ENCODE data around the gene TANK. TPM values are rescaled to one million over a fixed set of nuclear protein-coding genes. Genes with fewer than 3 reads are reported as not detected.
A peak's percentile ranks its signal among the peaks of the same experiment; 100 is the strongest.

TANK gene
- total and polyA plus RNA-seq, 2 experiments from 2014 or later = 37.6 to 54.7 TPM

- H3K27me3 ChIP-seq = no peaks in the 10 kb centered on the region
- no peaks in the 10 kb centered on the region for H3K36me3 ChIP-seq (replicated peaks; ENCODE audit: insufficient read depth, low read depth)
- H2AFZ ChIP-seq = peak overlapping the region; percentile 19
- WGBS (ENCODE audit: low lambda C conversion rate, missing lambda C conversion rate) = 40% methylated on average over 4 of the region's 4 CpGs
- H3K79me2 ChIP-seq = no peaks in the 10 kb centered on the region
- no peaks in the 10 kb centered on the region for H4K20me1 ChIP-seq (ENCODE audit: insufficient read depth, poor library complexity, severe bottlenecking)
- H3K4me3 ChIP-seq = no peak overlapping the region
- H3K4me2 ChIP-seq = peak overlapping the region; percentile 59
- TF ChIP-seq CTCF (IDR thresholded peaks at IDR 0.05; ENCODE audit: poor library complexity) = no peak
- TF ChIP-seq EZH2 (IDR thresholded peaks at IDR 0.05; ENCODE audit: borderline replicate concordance) = no peak
- TF ChIP-seq EZH2phosphoT487 (IDR thresholded peaks at IDR 0.05; ENCODE audit: low read depth, severe bottlenecking, unreplicated experiment) = no peak
- no peaks in the 10 kb centered on the region for H3K9me2 ChIP-seq (replicated peaks; ENCODE audit: insufficient read depth)
- H3K27ac ChIP-seq = peak overlapping the region; percentile 31
- no peaks in the 10 kb centered on the region for H3K9me3 ChIP-seq (ENCODE audit: low read depth)
- peaks cover 21% of the 10 kb centered on the region for H3K4me1 ChIP-seq (ENCODE audit: insufficient read depth)
- no peak for DNase-seq (ENCODE audit: low spot score)
Observed at GRCh38 chr2:161135951-161136593, 24.2 kb upstream of the TANK start.

GRCh38 chr2:161136696-161137324, 23.4 kb upstream of the TANK start:
- Histone ChIP-seq H3K27me3 (no peaks in the 10 kb centered on the region), H3K4me1 (ENCODE audit: insufficient read depth) (peaks cover 21% of the 10 kb centered on the region), H3K27ac (peak overlapping the region; percentile 31), H2AFZ (peak overlapping the region; percentile 19), H3K9me3 (ENCODE audit: low read depth) (no peaks in the 10 kb centered on the region), H3K9me2 (replicated peaks; ENCODE audit: insufficient read depth) (no peaks in the 10 kb centered on the region), H3K79me2 (no peaks in the 10 kb centered on the region), H3K4me2 (peak overlapping the region; percentile 59), H3K4me3 (no peak overlapping the region), H4K20me1 (ENCODE audit: insufficient read depth, poor library complexity, severe bottlenecking) (no peaks in the 10 kb centered on the region), H3K36me3 (replicated peaks; ENCODE audit: insufficient read depth, low read depth) (no peaks in the 10 kb centered on the region)
- no peak for TF ChIP-seq CTCF (IDR thresholded peaks at IDR 0.05; ENCODE audit: poor library complexity)
- TF ChIP-seq EZH2 (IDR thresholded peaks at IDR 0.05; ENCODE audit: borderline replicate concordance) = no peak
- no peak for TF ChIP-seq EZH2phosphoT487 (IDR thresholded peaks at IDR 0.05; ENCODE audit: low read depth, severe bottlenecking, unreplicated experiment)
- WGBS (ENCODE audit: low lambda C conversion rate, missing lambda C conversion rate) = 64% methylated on average over 4 of the region's 4 CpGs
- DNase-seq (ENCODE audit: low spot score) = no peak

- H3K9me2 ChIP-seq (replicated peaks; ENCODE audit: insufficient read depth) = no peaks in the 10 kb centered on the region
- no peak overlapping the region for H3K4me3 ChIP-seq
- 88% methylated on average over 2 of the region's 2 CpGs for WGBS (ENCODE audit: low lambda C conversion rate, missing lambda C conversion rate)
- H3K27me3 ChIP-seq = no peaks in the 10 kb centered on the region
- no peaks in the 10 kb centered on the region for H4K20me1 ChIP-seq (ENCODE audit: insufficient read depth, poor library complexity, severe bottlenecking)
- no peaks in the 10 kb centered on the region for H3K79me2 ChIP-seq
- H3K4me1 ChIP-seq (ENCODE audit: insufficient read depth) = peaks cover 21% of the 10 kb centered on the region
- H3K36me3 ChIP-seq (replicated peaks; ENCODE audit: insufficient read depth, low read depth) = no peaks in the 10 kb centered on the region
- no peak overlapping the region for H3K27ac ChIP-seq
- H3K4me2 ChIP-seq = no peak overlapping the region
- TF ChIP-seq EZH2 (IDR thresholded peaks at IDR 0.05; ENCODE audit: borderline replicate concordance) (no peak), EZH2phosphoT487 (IDR thresholded peaks at IDR 0.05; ENCODE audit: low read depth, severe bottlenecking, unreplicated experiment) (no peak), CTCF (IDR thresholded peaks at IDR 0.05; ENCODE audit: poor library complexity) (no peak)
- DNase-seq (ENCODE audit: low spot score) = no peak
- H2AFZ ChIP-seq = no peak overlapping the region
- no peaks in the 10 kb centered on the region for H3K9me3 ChIP-seq (ENCODE audit: low read depth)
Observed at GRCh38 chr2:161138429-161138828, 21.8 kb upstream of the TANK start.
